Spleen (tissue), 7 donors: ENCODE measurements around the gene GYG2.

Source experiments
- CTCF ChIP-seq, 11 experiments: fragments of 200-600 bp in 7 of 11; fragments of 450-650 bp in 4 of 11; sonication (generic) in 4 of 11; IDR thresholded peaks in 8 of 11; conservative IDR thresholded peaks in 3 of 11; 1 replicate in 7 of 11; 2 replicates in 4 of 11; pipeline versions ENCODE4 v1.4.0 to v1.8.0; 2016 to 2021; ENCODE audit warnings: antibody characterized with exemption in 11 of 11, inconsistent platforms in 4 of 11, mild to moderate bottlenecking in 1 of 11
- POLR2AphosphoS5 ChIP-seq, 3 donors: sonication (generic); formaldehyde crosslinking; IDR thresholded peaks; one replicate each; pipeline ENCODE4 v1.5.1; 2017; ENCODE audit warnings: antibody characterized with exemption in 3 of 3
- donor health status: DM: no; HTN: no; CAD: no; lungs with moderate emphysema.
- donor health status: DM: no; HTN: no; CAD: no.
- donor health status: DM: no; HTN: no; CAD: no.

GRCh38 chrX:2794336-2794735, 34.4 kb upstream of the GYG2 start:
- TF ChIP-seq POLR2AphosphoS5 (IDR thresholded peaks at IDR 0.05) (no peak), CTCF (IDR thresholded peaks at IDR 0.05 in 8 of 11, conservative IDR thresholded peaks at IDR 0.05 in 3 of 11) (no peak)
